MM.1S (cell line): ENCODE data around the gene MAPKAP1.

Experiments
- EZH2 ChIP-seq: fragments of 300-600 bp; sonication (generic); optimal IDR thresholded peaks from 2 replicates; pipeline ENCODE3; 2017; ENCODE audit warnings: low read depth, mild to moderate bottlenecking, antibody characterized with exemption, low read length, mixed read lengths
- TF ChIP-seq, protein P1 (sequence below): fragments of 300-600 bp; sonication (generic); IDR thresholded peaks from 2 replicates; pipeline ENCODE4 v1.5.1; 2016; ENCODE audit warnings: antibody characterized with exemption, low read length, mixed read lengths

DNA sequence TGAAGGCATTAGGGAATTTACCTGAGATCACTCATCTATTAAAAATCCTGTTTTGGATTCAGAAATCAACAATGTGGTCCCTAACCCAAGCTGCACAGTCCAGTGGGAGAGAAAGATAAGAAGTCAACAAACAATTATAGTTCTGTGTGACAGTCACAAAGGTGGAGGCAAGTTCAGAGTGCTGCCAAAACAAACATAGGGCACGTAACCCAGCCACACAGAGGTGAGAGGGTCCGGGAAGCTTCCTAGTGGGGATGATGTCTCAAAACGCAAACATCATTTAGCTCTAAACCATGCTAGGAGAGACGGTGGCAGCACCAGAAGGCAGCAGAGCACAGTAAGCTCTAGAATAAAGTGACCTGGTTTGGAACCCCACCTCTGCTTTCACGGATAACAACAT lies 158.9 kb downstream of the MAPKAP1 start:
- TF ChIP-seq, protein P1, sequence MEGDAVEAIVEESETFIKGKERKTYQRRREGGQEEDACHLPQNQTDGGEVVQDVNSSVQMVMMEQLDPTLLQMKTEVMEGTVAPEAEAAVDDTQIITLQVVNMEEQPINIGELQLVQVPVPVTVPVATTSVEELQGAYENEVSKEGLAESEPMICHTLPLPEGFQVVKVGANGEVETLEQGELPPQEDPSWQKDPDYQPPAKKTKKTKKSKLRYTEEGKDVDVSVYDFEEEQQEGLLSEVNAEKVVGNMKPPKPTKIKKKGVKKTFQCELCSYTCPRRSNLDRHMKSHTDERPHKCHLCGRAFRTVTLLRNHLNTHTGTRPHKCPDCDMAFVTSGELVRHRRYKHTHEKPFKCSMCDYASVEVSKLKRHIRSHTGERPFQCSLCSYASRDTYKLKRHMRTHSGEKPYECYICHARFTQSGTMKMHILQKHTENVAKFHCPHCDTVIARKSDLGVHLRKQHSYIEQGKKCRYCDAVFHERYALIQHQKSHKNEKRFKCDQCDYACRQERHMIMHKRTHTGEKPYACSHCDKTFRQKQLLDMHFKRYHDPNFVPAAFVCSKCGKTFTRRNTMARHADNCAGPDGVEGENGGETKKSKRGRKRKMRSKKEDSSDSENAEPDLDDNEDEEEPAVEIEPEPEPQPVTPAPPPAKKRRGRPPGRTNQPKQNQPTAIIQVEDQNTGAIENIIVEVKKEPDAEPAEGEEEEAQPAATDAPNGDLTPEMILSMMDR = no peak
- no peak for TF ChIP-seq EZH2
